Spinal cord (tissue), 10 donors: ENCODE results near the gene NSUN6. TPM values are rescaled to one million over a fixed set of nuclear protein-coding genes. Genes with fewer than 3 reads are reported as not detected.
"Not testable (repeated sequence)": the region's sequence is repeated elsewhere in the genome, so short reads cannot be mapped to it uniquely, and the experiment has no call there.

ENCODE experiments used
- DNase-seq, 6 donors: peaks; one replicate each; pipeline versions ENCODE4 v3.0.0 to v3.0.0-alpha.2; 2013 to 2015; ENCODE audit warnings: low spot score in 6 of 6, low read depth in 4 of 6
- H3K27ac ChIP-seq: one replicate; pipeline ENCODE4 v1.5.1; 2013; ENCODE audit warnings: low read depth, low read length, control low read depth
- H3K27me3 ChIP-seq: one replicate; pipeline ENCODE4 v1.6.1; 2013; ENCODE audit warnings: low read length; ENCODE audit not compliant: control insufficient read depth, insufficient read depth
- H3K36me3 ChIP-seq: one replicate; pipeline ENCODE4 v1.6.1; 2013; ENCODE audit warnings: low read length; ENCODE audit not compliant: control insufficient read depth, insufficient read depth
- H3K4me1 ChIP-seq: one replicate; pipeline ENCODE4 v1.6.1; 2013; ENCODE audit warnings: low read length; ENCODE audit not compliant: control insufficient read depth, insufficient read depth
- H3K4me3 ChIP-seq: one replicate; pipeline ENCODE4 v1.5.1; 2013; ENCODE audit warnings: low read depth, low read length, control low read depth
- H3K9me3 ChIP-seq: one replicate; pipeline ENCODE4 v1.6.1; 2013; ENCODE audit warnings: low read length; ENCODE audit not compliant: control insufficient read depth, insufficient read depth
- WGBS: methylation state at CpG from one replicate; pipeline ENCODE4 v1.1.5; 2013; ENCODE audit warnings: missing lambda C conversion rate; ENCODE audit not compliant: insufficient coverage; 5-methylcytosine and 5-hydroxymethylcytosine counted together
- polyA plus RNA-seq, 2 donors: library from polyadenylated mRNA; unstranded; fragments of 120-200 nt; gene quantifications; one replicate each; pipeline ENCODE4 v1.2.1, GENCODE V29; 2013; ENCODE audit not compliant: insufficient read length in 2 of 2
- total RNA-seq, 2 donors: library from RNA; depleted of rRNA in 1 of 2; stranded (reverse); fragments of 120-200 nt in 1 of 2; fragments of >200 nt in 1 of 2; gene quantifications; one replicate each; pipeline versions ENCODE4 v1.2.3 to v1.2.4, GENCODE V29; 2013 to 2014
- donor health status: healthy.

The NSUN6 gene
- total and polyA plus RNA-seq, 4 donors = 19.6 to 31.0 (median 25.5) TPM

DNA sequence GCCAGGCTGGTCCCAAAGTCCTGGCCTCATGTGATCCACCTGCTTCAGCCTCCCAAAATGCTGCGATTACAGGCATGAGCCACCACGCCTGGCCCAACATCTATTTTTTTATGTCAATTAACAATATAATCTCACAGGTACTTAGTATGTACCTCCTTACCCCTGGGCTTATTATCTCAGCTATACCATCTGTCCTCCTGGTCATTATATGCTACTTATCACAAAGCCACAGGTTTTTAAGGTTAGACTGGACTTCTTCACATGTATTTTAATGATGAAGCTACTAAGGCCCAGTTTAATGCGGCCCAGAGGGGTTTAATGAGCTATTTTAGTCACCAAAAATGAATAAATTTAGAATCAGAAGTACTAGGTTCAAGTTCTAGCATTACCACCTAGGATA is 3.4 kb downstream of the NSUN6 start:
- Histone ChIP-seq H3K9me3 (no peaks in the 10 kb centered on the region), H3K36me3 (peaks cover 6% of the 10 kb centered on the region), H3K4me3 (no peak overlapping the region), H3K27me3 (no peaks in the 10 kb centered on the region), H3K27ac (no peak overlapping the region), H3K4me1 (peaks cover 3% of the 10 kb centered on the region)
- no peak for DNase-seq
- WGBS = no CpG with 5 or more reads among the region's 3 CpGs

GRCh38 chr10:18647151-18647550 is 4.2 kb downstream of the NSUN6 start:
- Histone ChIP-seq H3K36me3 (peaks cover 6% of the 10 kb centered on the region), H3K4me3 (no peak overlapping the region), H3K27ac (no peak overlapping the region), H3K9me3 (no peaks in the 10 kb centered on the region), H3K4me1 (peaks cover 3% of the 10 kb centered on the region), H3K27me3 (no peaks in the 10 kb centered on the region)
- no CpG with 5 or more reads among the region's 2 CpGs for WGBS
- DNase-seq = no peak

DNA sequence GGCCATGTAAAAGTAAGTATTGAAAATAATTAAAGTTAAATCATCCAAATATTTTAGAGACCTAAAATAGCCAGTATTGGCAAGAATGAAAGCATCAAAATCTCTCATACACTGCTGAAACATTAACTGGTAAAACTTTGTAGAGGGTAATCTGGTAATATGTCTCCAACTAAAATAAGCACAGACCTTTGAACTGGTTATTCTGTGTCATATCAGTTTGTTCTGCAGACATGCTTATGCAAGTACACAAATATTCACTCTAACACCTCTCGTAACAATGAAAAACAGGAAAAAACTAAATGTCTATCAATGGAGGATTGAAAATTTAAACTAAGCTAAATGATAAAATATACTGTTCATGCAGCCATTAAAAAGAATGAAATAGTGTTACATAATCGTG is 11.7 kb downstream of the NSUN6 start:
- not testable (repeated sequence) for H3K36me3 ChIP-seq, DNase-seq, H3K27me3 ChIP-seq, H3K4me1 ChIP-seq, H3K27ac ChIP-seq, H3K9me3 ChIP-seq, H3K4me3 ChIP-seq
- WGBS = no CpG with 5 or more reads among the region's 2 CpGs

- not testable (repeated sequence) for DNase-seq, H3K4me3 ChIP-seq, H3K9me3 ChIP-seq, H3K27ac ChIP-seq, H3K27me3 ChIP-seq, H3K36me3 ChIP-seq, H3K4me1 ChIP-seq
- WGBS = no CpG with 5 or more reads among the region's 1 CpG
Observed at GRCh38 chr10:18637400-18637799, 14.0 kb downstream of the NSUN6 start.

DNA sequence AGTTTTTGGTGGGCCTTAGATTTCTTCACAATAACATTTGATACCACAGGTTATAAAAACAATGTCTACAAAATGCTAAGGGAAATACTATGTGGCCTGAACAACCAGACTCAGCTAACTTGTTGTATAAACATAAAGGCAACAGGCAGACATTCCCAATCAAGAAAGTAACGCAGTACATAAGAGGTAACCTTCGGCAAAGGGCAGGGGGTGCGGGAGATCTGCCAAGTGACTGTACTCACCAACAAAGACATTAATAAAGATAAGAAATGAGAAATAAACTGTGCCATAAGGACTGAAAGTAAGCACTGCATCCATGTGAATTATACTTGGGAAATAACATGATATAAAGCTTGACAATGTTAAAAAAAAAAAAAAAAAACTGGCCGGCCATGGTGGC is 15.4 kb downstream of the NSUN6 start:
- Histone ChIP-seq H3K9me3 (no peaks in the 10 kb centered on the region), H3K27ac (no peak overlapping the region), H3K27me3 (no peaks in the 10 kb centered on the region), H3K4me3 (no peak overlapping the region), H3K4me1 (no peaks in the 10 kb centered on the region), H3K36me3 (no peaks in the 10 kb centered on the region)
- no peak for DNase-seq
- WGBS = no CpG with 5 or more reads among the region's 4 CpGs

DNA sequence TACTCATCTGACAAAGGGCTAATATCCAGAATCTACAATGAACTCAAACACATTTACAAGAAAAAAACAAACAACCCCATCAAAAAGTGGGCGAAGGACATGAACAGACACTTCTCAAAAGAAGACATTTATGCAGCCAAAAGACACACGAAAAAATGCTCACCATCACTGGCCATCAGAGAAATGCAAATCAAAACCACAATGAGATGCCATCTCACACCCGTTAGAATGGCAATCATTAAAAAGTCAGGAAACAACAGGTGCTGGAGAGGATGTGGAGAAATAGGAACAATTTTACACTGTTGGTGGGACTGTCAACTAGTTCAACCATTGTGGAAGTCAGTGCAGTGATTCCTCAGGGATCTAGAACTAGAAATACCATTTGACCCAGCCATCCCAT is 18.9 kb downstream of the NSUN6 start:
- not testable (repeated sequence) for H3K36me3 ChIP-seq, DNase-seq, H3K9me3 ChIP-seq, H3K27ac ChIP-seq, H3K4me1 ChIP-seq, H3K27me3 ChIP-seq, H3K4me3 ChIP-seq
- WGBS = no CpG with 5 or more reads among the region's 3 CpGs

- WGBS = 0% methylated on average over 21 of the region's 25 CpGs
- peak overlapping the region; percentile 67 for H3K27ac ChIP-seq
- DNase-seq = peak in 2 of 6 donors; percentile 73 to 82
Observed at GRCh38 chr10:18627452-18628018, 23.9 kb downstream of the NSUN6 start.

GRCh38 chr10:18625886-18626285 is 25.5 kb downstream of the NSUN6 start:
- Histone ChIP-seq H3K9me3 (no peaks in the 10 kb centered on the region), H3K4me3 (no peak overlapping the region), H3K27ac (no peak overlapping the region), H3K36me3 (peaks cover 3% of the 10 kb centered on the region), H3K27me3 (no peaks in the 10 kb centered on the region), H3K4me1 (peaks cover 4% of the 10 kb centered on the region)
- WGBS = 100% methylated on average over 1 of the region's 5 CpGs
- DNase-seq = no peak

More at GRCh38 chr10:18627452-18628018, 23.9 kb downstream of the NSUN6 start:
- peak overlapping the region; percentile 56 for H3K4me3 ChIP-seq
- H3K9me3 ChIP-seq, H3K27me3 ChIP-seq, H3K4me1 ChIP-seq, H3K36me3 ChIP-seq: not testable (repeated sequence)

DNA sequence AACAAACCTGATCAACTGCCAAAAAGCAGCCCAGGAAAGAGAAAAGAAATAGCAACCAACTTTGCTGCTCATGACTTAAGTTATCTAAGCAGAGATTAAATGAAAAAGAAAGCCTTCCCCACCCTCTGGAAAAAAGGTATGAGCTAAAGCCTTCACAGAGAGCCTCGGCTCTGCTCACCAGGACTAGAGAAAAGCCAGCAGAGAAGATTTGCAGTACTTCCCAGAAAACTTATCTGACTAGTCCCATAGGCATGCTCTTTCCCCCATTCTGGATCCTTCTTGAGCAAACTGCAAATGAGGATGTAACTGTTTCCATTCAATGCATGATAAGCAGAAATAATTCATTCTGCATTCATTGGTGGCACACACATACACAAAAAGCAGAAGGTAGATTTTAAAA is 27.7 kb downstream of the NSUN6 start:
- not testable (repeated sequence) for H3K4me1 ChIP-seq, H3K27ac ChIP-seq, DNase-seq, H3K9me3 ChIP-seq, H3K27me3 ChIP-seq, H3K36me3 ChIP-seq, H3K4me3 ChIP-seq
- WGBS = no CpG with 5 or more reads among the region's 1 CpG

GRCh38 chr10:18620856-18621255 is 30.5 kb downstream of the NSUN6 start:
- Histone ChIP-seq H3K27me3 (no peaks in the 10 kb centered on the region), H3K36me3 (peaks cover 3% of the 10 kb centered on the region), H3K27ac (no peak overlapping the region), H3K4me3 (no peak overlapping the region), H3K4me1 (no peaks in the 10 kb centered on the region), H3K9me3 (no peaks in the 10 kb centered on the region)
- DNase-seq = no peak
